PFSK-1 (cell line): ENCODE results near the gene UVRAG.

Source experiments
- FOXP2 ChIP-seq: optimal IDR thresholded peaks from 2 replicates; pipeline ENCODE3; 2011; ENCODE audit warnings: borderline replicate concordance, control low read depth, inconsistent platforms; ENCODE audit not compliant: insufficient read depth; ENCODE audit errors: extremely low read length, extremely low read depth
- POLR2AphosphoS5 ChIP-seq: IDR thresholded peaks from 2 replicates; pipeline ENCODE4 v1.6.1; 2012; ENCODE audit warnings: low read depth, mild to moderate bottlenecking, control low read depth, low read length, moderate library complexity
- REST ChIP-seq, 2 experiments: IDR thresholded peaks; 2 replicates each; pipeline versions ENCODE4 v1.6.1 to v1.8.0; 2011 to 2012; ENCODE audit warnings: low read depth in 2 of 2, low read length in 2 of 2, control low read depth in 1 of 2, inconsistent platforms in 1 of 2, mild to moderate bottlenecking in 1 of 2, moderate library complexity in 1 of 2; ENCODE audit not compliant: insufficient read depth in 1 of 2
- SIN3A ChIP-seq: IDR thresholded peaks from 2 replicates; pipeline ENCODE4 v1.6.1; 2012; ENCODE audit warnings: mild to moderate bottlenecking, low read length, moderate library complexity, borderline replicate concordance; ENCODE audit not compliant: insufficient read depth
- TAF1 ChIP-seq: IDR thresholded peaks from 2 replicates; pipeline ENCODE4 v1.6.1; 2012; ENCODE audit warnings: low read length, control low read depth, borderline replicate concordance; ENCODE audit not compliant: insufficient read depth

- TF ChIP-seq REST (IDR thresholded peaks at IDR 0.05; ENCODE audit: insufficient read depth in 1 of 2, low read depth in 2 of 2, low read length in 2 of 2) (no peak), POLR2AphosphoS5 (no peak), SIN3A (no peak), TAF1 (no peak), FOXP2 (no peak)
These were observed 95.6 kb downstream of the UVRAG start for GRCh38 chr11:75910426-75911145.
